GM12878 (cell line): Measurements from ENCODE around the gene SHFL.

Experiments used
- CTCF ChIP-seq, 3 experiments: IDR thresholded peaks in 2 of 3; conservative IDR thresholded peaks in 1 of 3; 2 replicates each; pipeline ENCODE4 v1.5.1; 2011; ENCODE audit warnings: low read depth in 3 of 3, low read length in 3 of 3, mild to moderate bottlenecking in 3 of 3, control low read depth in 2 of 3, moderate library complexity in 2 of 3, inconsistent platforms in 1 of 3, mixed read lengths in 1 of 3; ENCODE audit not compliant: control insufficient read depth in 2 of 3, insufficient read depth in 1 of 3; ENCODE audit errors: extremely low read depth in 1 of 3
- POLR2A ChIP-seq: IDR thresholded peaks from 2 replicates; pipeline ENCODE4 v1.6.1; 2011; ENCODE audit warnings: low read depth, mild to moderate bottlenecking, low read length
- RAD21 ChIP-seq: IDR thresholded peaks from 2 replicates; pipeline ENCODE4 v1.6.1; 2011; ENCODE audit warnings: mild to moderate bottlenecking, low read depth, low read length, moderate library complexity; ENCODE audit not compliant: insufficient read depth
- RBBP5 ChIP-seq: fragments of 200-600 bp; sonication (generic); conservative IDR thresholded peaks from 2 replicates; pipeline ENCODE4 v1.6.1; 2016
- REST ChIP-seq: IDR thresholded peaks from 2 replicates; pipeline ENCODE4 v1.6.1; 2012; ENCODE audit warnings: mild to moderate bottlenecking, low read depth, low read length
- SIN3A ChIP-seq: IDR thresholded peaks from 2 replicates; pipeline ENCODE4 v1.6.1; 2012; ENCODE audit warnings: low read depth, low read length, improper control_type of control experiment
- SP1 ChIP-seq: IDR thresholded peaks from one replicate; pipeline ENCODE4 v1.6.1; 2011; ENCODE audit warnings: low read depth, low read length
- ZNF274 ChIP-seq: IDR thresholded peaks from one replicate; pipeline ENCODE4 v1.8.0; 2011; ENCODE audit not compliant: insufficient read length, insufficient read depth

- no peak for TF ChIP-seq RBBP5
- TF ChIP-seq POLR2A: no peak
- no peak for TF ChIP-seq REST
- no peak for TF ChIP-seq SIN3A
- TF ChIP-seq SP1: no peak
- TF ChIP-seq RAD21: no peak
- no peak for TF ChIP-seq CTCF (IDR thresholded peaks at IDR 0.05 in 2 of 3, conservative IDR thresholded peaks at IDR 0.05 in 1 of 3; ENCODE audit: control insufficient read depth in 2 of 3, extremely low read depth in 1 of 3, insufficient read depth in 1 of 3, low read depth in 3 of 3, low read length in 3 of 3)
- no peak for TF ChIP-seq ZNF274
Measured at GRCh38 chr19:10134040-10134439, 47.9 kb downstream of the SHFL start.
